NCI-H187 treated with DMSO at 0.1 percent for 48 hours (cell line): ENCODE results near the gene TTLL12.

Source experiments
- DNase-seq: peaks from one replicate; lab custom pipeline; 2025; lab: John Stamatoyannopoulos, UW

TTLL12 gene

GRCh38 chr22:43172191-43172590 is 14.7 kb downstream of the TTLL12 start:
- DNase-seq = no peak

GRCh38 chr22:43171607-43172006 is 15.3 kb downstream of the TTLL12 start:
- DNase-seq = no peak

GRCh38 chr22:43171019-43171491 is 15.9 kb downstream of the TTLL12 start:
- DNase-seq = no peak

GRCh38 chr22:43170131-43170480 is 16.8 kb downstream of the TTLL12 start:
- DNase-seq = no peak

- DNase-seq = no peak
These were observed 17.4 kb downstream of the TTLL12 start for GRCh38 chr22:43169310-43170130.

- no peak for DNase-seq
These were observed 18.2 kb downstream of the TTLL12 start for GRCh38 chr22:43168471-43169309.

- DNase-seq = no peak
These were observed 19.8 kb downstream of the TTLL12 start for GRCh38 chr22:43167001-43167589.

GRCh38 chr22:43166132-43166930 is 20.6 kb downstream of the TTLL12 start:
- no peak for DNase-seq

GRCh38 chr22:43164636-43165035 is 22.3 kb downstream of the TTLL12 start:
- no peak for DNase-seq

- no peak for DNase-seq
These were observed 23.6 kb downstream of the TTLL12 start for GRCh38 chr22:43163241-43163795.

GRCh38 chr22:43162412-43163150 is 24.4 kb downstream of the TTLL12 start:
- no peak for DNase-seq

- no peak for DNase-seq
These were observed 26.3 kb downstream of the TTLL12 start for GRCh38 chr22:43160497-43161126.

GRCh38 chr22:43159484-43160178 is 27.3 kb downstream of the TTLL12 start:
- DNase-seq = no peak

- DNase-seq = no peak
These were observed 28.0 kb downstream of the TTLL12 start for GRCh38 chr22:43158778-43159483.

- DNase-seq = no peak
These were observed 28.9 kb downstream of the TTLL12 start for GRCh38 chr22:43157874-43158546.

- DNase-seq = no peak
These were observed 30.5 kb downstream of the TTLL12 start for GRCh38 chr22:43156413-43156812.

GRCh38 chr22:43155789-43156188 is 31.1 kb downstream of the TTLL12 start:
- DNase-seq = no peak

GRCh38 chr22:43154887-43155536 is 31.9 kb downstream of the TTLL12 start:
- DNase-seq = no peak
